Neural progenitor cell (in vitro differentiated cells): ENCODE results near the gene DYRK2. TPM values are rescaled to one million over a fixed set of nuclear protein-coding genes. Genes with fewer than 3 reads are reported as not detected.
A peak's percentile ranks its signal among the peaks of the same experiment; 100 is the strongest.

ENCODE experiments used
- DNase-seq: peaks from one replicate; pipeline ENCODE4 v3.0.0-alpha.2; 2016; ENCODE audit warnings: low spot score
- H2AFZ ChIP-seq: fragments of 200-600 bp; sonication (generic); replicated peaks from 2 replicates; pipeline ENCODE4 v1.6.1; 2016; ENCODE audit warnings: antibody characterized with exemption
- H3F3A ChIP-seq: fragments of 200-600 bp; sonication (generic); 2 replicates; pipeline ENCODE4 v1.6.1; 2016; ENCODE audit warnings: antibody characterized with exemption, low read depth
- H3K27ac ChIP-seq: fragments of 200-600 bp; sonication (generic); 2 replicates; pipeline ENCODE4 v1.5.1; 2016; ENCODE audit warnings: mild to moderate bottlenecking
- H3K27me3 ChIP-seq: fragments of 200-600 bp; sonication (generic); 2 replicates; pipeline ENCODE4 v1.6.1; 2016; ENCODE audit warnings: mild to moderate bottlenecking, moderate library complexity
- H3K36me3 ChIP-seq: fragments of 200-600 bp; sonication (generic); 2 replicates; pipeline ENCODE4 v1.5.1; 2016
- H3K4me1 ChIP-seq: fragments of 200-600 bp; sonication (generic); 2 replicates; pipeline ENCODE4 v1.6.1; 2016; ENCODE audit warnings: mixed run types
- H3K4me2 ChIP-seq: fragments of 200-600 bp; sonication (generic); 2 replicates; pipeline ENCODE4 v1.6.1; 2016
- H3K4me3 ChIP-seq: fragments of 200-600 bp; sonication (generic); 2 replicates; pipeline ENCODE4 v1.5.1; 2016
- H3K79me2 ChIP-seq: fragments of 200-600 bp; sonication (generic); 2 replicates; pipeline ENCODE4 v1.6.1; 2016; ENCODE audit warnings: low read depth
- H3K9ac ChIP-seq: fragments of 200-600 bp; sonication (generic); 2 replicates; pipeline ENCODE4 v1.6.1; 2016
- H3K9me3 ChIP-seq: fragments of 200-600 bp; sonication (generic); 2 replicates; pipeline ENCODE4 v1.5.1; 2016; ENCODE audit warnings: low read depth
- H4K20me1 ChIP-seq: fragments of 200-600 bp; sonication (generic); 2 replicates; pipeline ENCODE4 v1.6.1; 2016; ENCODE audit warnings: low read depth
- H3K27ac Mint-ChIP-seq: 3 replicates; pipeline ENCODE4 v1.8.0; 2021; ENCODE audit warnings: mixed read lengths
- H3K27me3 Mint-ChIP-seq: 2 replicates; pipeline ENCODE4 v1.8.0; 2022; ENCODE audit warnings: low read depth, mild to moderate bottlenecking, inconsistent platforms, moderate library complexity, mixed read lengths; ENCODE audit not compliant: insufficient read depth
- H3K36me3 Mint-ChIP-seq: 3 replicates; pipeline ENCODE4 v1.8.0; 2021; ENCODE audit warnings: mixed read lengths
- H3K4me1 Mint-ChIP-seq: 3 replicates; pipeline ENCODE4 v1.8.0; 2021; ENCODE audit warnings: mixed read lengths
- H3K4me3 Mint-ChIP-seq: 3 replicates; pipeline ENCODE4 v1.8.0; 2021; ENCODE audit warnings: mild to moderate bottlenecking, moderate library complexity, mixed read lengths
- H3K9me3 Mint-ChIP-seq: 3 replicates; pipeline ENCODE4 v1.8.0; 2020; ENCODE audit warnings: mixed read lengths
- CTCF ChIP-seq: fragments of 200-600 bp; sonication (generic); IDR thresholded peaks from 2 replicates; pipeline ENCODE4 v1.5.1; 2017; ENCODE audit warnings: antibody characterized with exemption, mild to moderate bottlenecking
- EZH2 ChIP-seq: fragments of 200-600 bp; sonication (generic); IDR thresholded peaks from 2 replicates; pipeline ENCODE4 v1.6.1; 2017; ENCODE audit warnings: antibody characterized with exemption, mild to moderate bottlenecking, moderate library complexity
- EZH2phosphoT487 ChIP-seq: fragments of 200-600 bp; sonication (generic); IDR thresholded peaks from 2 replicates; pipeline ENCODE4 v1.6.1; 2017; ENCODE audit warnings: antibody characterized with exemption
- total RNA-seq: library from RNA; depleted of rRNA; stranded (reverse); fragments of >200 nt; gene quantifications from 2 replicates; pipeline ENCODE4 v1.2.3, GENCODE V29; 2015; ENCODE audit warnings: low replicate concordance

Gene DYRK2
- total RNA-seq, 1 donor from 2014 or later: 29.6 TPM

- peaks cover 15% of the 10 kb centered on the region for H3K4me1 ChIP-seq
- Mint-ChIP-seq H3K36me3 (peaks cover 18% of the 10 kb centered on the region), H3K4me1 (peaks cover 31% of the 10 kb centered on the region), H3K27ac (no peak overlapping the region), H3K4me3 (no peak overlapping the region), H3K9me3 (peaks cover 2% of the 10 kb centered on the region), H3K27me3 (peaks cover 6% of the 10 kb centered on the region)
- peak overlapping the region; percentile 93 for H3K4me2 ChIP-seq
- H3K36me3 ChIP-seq: no peaks in the 10 kb centered on the region
- H3K27ac ChIP-seq: peak overlapping the region; percentile 84
- H2AFZ ChIP-seq: peak overlapping the region; percentile 91
- peak overlapping the region; percentile 77 for H3K9ac ChIP-seq
- peaks cover 8% of the 10 kb centered on the region for H3K27me3 ChIP-seq
- peaks cover 56% of the 10 kb centered on the region for H3K79me2 ChIP-seq
- H3K9me3 ChIP-seq: no peaks in the 10 kb centered on the region
- DNase-seq: no peak
- H3K4me3 ChIP-seq: peak overlapping the region; percentile 99
- H4K20me1 ChIP-seq: peaks cover 43% of the 10 kb centered on the region
- peaks cover 4% of the 10 kb centered on the region for H3F3A ChIP-seq
- TF ChIP-seq EZH2 (no peak), EZH2phosphoT487 (no peak), CTCF (no peak)
Measured at GRCh38 chr12:67649261-67649569, 670 bp downstream of the DYRK2 start.

- Histone ChIP-seq H2AFZ (peak overlapping the region; percentile 91), H4K20me1 (peaks cover 49% of the 10 kb centered on the region), H3K4me3 (peak overlapping the region; percentile 99), H3F3A (peaks cover 4% of the 10 kb centered on the region), H3K36me3 (no peaks in the 10 kb centered on the region), H3K27me3 (peaks cover 8% of the 10 kb centered on the region), H3K79me2 (peaks cover 61% of the 10 kb centered on the region), H3K9me3 (no peaks in the 10 kb centered on the region), H3K9ac (peak overlapping the region; percentile 77), H3K27ac (peak overlapping the region; percentile 84), H3K4me1 (peaks cover 15% of the 10 kb centered on the region), H3K4me2 (peak overlapping the region; percentile 93)
- Mint-ChIP-seq H3K4me1 (peaks cover 31% of the 10 kb centered on the region), H3K9me3 (peaks cover 2% of the 10 kb centered on the region), H3K36me3 (peaks cover 24% of the 10 kb centered on the region), H3K27ac (peak overlapping the region; percentile 91), H3K27me3 (peaks cover 6% of the 10 kb centered on the region), H3K4me3 (peak overlapping the region; percentile 96)
- peak; percentile 57 for DNase-seq
- no peak for TF ChIP-seq EZH2phosphoT487
- TF ChIP-seq EZH2: no peak
- no peak for TF ChIP-seq CTCF
Measured at GRCh38 chr12:67649570-67650387, 1.2 kb downstream of the DYRK2 start.

GRCh38 chr12:67650388-67651131, 2.0 kb downstream of the DYRK2 start:
- peak overlapping the region; percentile 99 for H3K4me3 ChIP-seq
- peaks cover 31% of the 10 kb centered on the region for H3K36me3 Mint-ChIP-seq
- H3K27me3 Mint-ChIP-seq: peaks cover 6% of the 10 kb centered on the region
- H4K20me1 ChIP-seq: peaks cover 55% of the 10 kb centered on the region
- peak overlapping the region; percentile 77 for H3K9ac ChIP-seq
- H3K36me3 ChIP-seq: no peaks in the 10 kb centered on the region
- peaks cover 15% of the 10 kb centered on the region for H3K4me1 ChIP-seq
- peak overlapping the region; percentile 91 for H3K27ac Mint-ChIP-seq
- H3K4me3 Mint-ChIP-seq: peak overlapping the region; percentile 96
- H3K27me3 ChIP-seq: peaks cover 8% of the 10 kb centered on the region
- no peak overlapping the region for H2AFZ ChIP-seq
- H3K79me2 ChIP-seq: peaks cover 69% of the 10 kb centered on the region
- peak overlapping the region; percentile 93 for H3K4me2 ChIP-seq
- TF ChIP-seq EZH2phosphoT487: no peak
- TF ChIP-seq CTCF: no peak
- TF ChIP-seq EZH2: no peak
- peaks cover 4% of the 10 kb centered on the region for H3F3A ChIP-seq
- peak; percentile 11 for DNase-seq
- peaks cover 2% of the 10 kb centered on the region for H3K9me3 Mint-ChIP-seq
- peaks cover 32% of the 10 kb centered on the region for H3K4me1 Mint-ChIP-seq
- H3K27ac ChIP-seq: no peak overlapping the region
- no peaks in the 10 kb centered on the region for H3K9me3 ChIP-seq
